CD4-positive, CD25-positive, alpha-beta regulatory T cell (primary cell): ENCODE results near the gene HIPK4. TPM values are rescaled to one million over a fixed set of nuclear protein-coding genes. Genes with fewer than 3 reads are reported as not detected.

Experiments used
- ATAC-seq, 2 donors: fragments of 150-1000 bp; cut with Tn5 transposase; one replicate each; pipeline ENCODE4 v1.10.0; 2021; ENCODE audit warnings: low read depth in 2 of 2, moderate number of reproducible peaks in 2 of 2, moderate library complexity in 1 of 2
- DNase-seq, 3 donors: peaks; one replicate each; pipeline versions ENCODE4 v3.0.0 to v3.0.0-alpha.2; 2012 to 2022; ENCODE audit warnings: mixed read lengths in 1 of 3
- H3K27ac ChIP-seq: one replicate; pipeline ENCODE4 v1.7.0; 2013; ENCODE audit warnings: mild to moderate bottlenecking, low read length; ENCODE audit not compliant: insufficient read depth, poor library complexity, severe bottlenecking
- H3K27me3 ChIP-seq: one replicate; pipeline ENCODE4 v1.7.0; 2013; ENCODE audit warnings: low read length; ENCODE audit not compliant: control insufficient read depth, insufficient read depth
- H3K36me3 ChIP-seq: one replicate; pipeline ENCODE4 v1.7.0; 2013; ENCODE audit warnings: mild to moderate bottlenecking, low read length, moderate library complexity; ENCODE audit not compliant: control insufficient read depth, insufficient read depth
- H3K4me1 ChIP-seq: 2 replicates; pipeline ENCODE4 v1.7.0; 2013; ENCODE audit warnings: mild to moderate bottlenecking, low read length; ENCODE audit not compliant: insufficient read depth, control insufficient read depth, poor library complexity, severe bottlenecking
- H3K4me3 ChIP-seq: one replicate; pipeline ENCODE4 v1.7.0; 2013; ENCODE audit warnings: low read depth, mild to moderate bottlenecking, low read length, moderate library complexity
- H3K9me3 ChIP-seq, 2 experiments: 1 replicate in 1 of 2; 2 replicates in 1 of 2; pipeline ENCODE4 v1.7.0; 2013; ENCODE audit warnings: low read length in 2 of 2, mild to moderate bottlenecking in 1 of 2, moderate library complexity in 1 of 2; ENCODE audit not compliant: control insufficient read depth in 2 of 2
- H3K27ac Mint-ChIP-seq, 3 donors: one replicate each; pipeline ENCODE4 v1.8.0; 2020 to 2022; ENCODE audit warnings: mild to moderate bottlenecking in 3 of 3, mixed read lengths in 3 of 3, moderate library complexity in 2 of 3
- H3K27me3 Mint-ChIP-seq: one replicate; pipeline ENCODE4 v1.8.0; 2022; ENCODE audit warnings: mild to moderate bottlenecking, mixed read lengths
- H3K36me3 Mint-ChIP-seq: one replicate; pipeline ENCODE4 v1.8.0; 2020; ENCODE audit warnings: mixed read lengths
- H3K4me1 Mint-ChIP-seq, 4 donors: one replicate each; pipeline ENCODE4 v1.8.0; 2020 to 2022; ENCODE audit warnings: mixed read lengths in 4 of 4, mild to moderate bottlenecking in 1 of 4
- H3K4me3 Mint-ChIP-seq, 4 donors: one replicate each; pipeline ENCODE4 v1.8.0; 2020 to 2022; ENCODE audit warnings: mild to moderate bottlenecking in 4 of 4, mixed read lengths in 4 of 4, moderate library complexity in 3 of 4
- H3K9me3 Mint-ChIP-seq, 7 donors: one replicate each; pipeline ENCODE4 v1.8.0; 2020 to 2022; ENCODE audit warnings: mixed read lengths in 7 of 7, mild to moderate bottlenecking in 3 of 7, moderate library complexity in 2 of 7
- polyA plus RNA-seq, 4 donors: library from polyadenylated mRNA; unstranded; fragments of 300-500 nt; fragmentation: Illumina TruSeq; gene quantifications; one replicate each; pipeline ENCODE4 v1.2.3, GENCODE V29; 2021
- total RNA-seq: library from RNA; stranded (reverse); gene quantifications from one replicate; pipeline ENCODE4 v1.2.3, GENCODE V29; 2022

Gene HIPK4
- total and polyA plus RNA-seq, 5 donors from 2014 or later = not detected

GRCh38 chr19:40357640-40358039, 32.3 kb downstream of the HIPK4 start:
- ATAC-seq = no peak
- no peak overlapping the region for H3K27ac ChIP-seq
- no peak for DNase-seq
- Mint-ChIP-seq H3K4me1 (peaks cover 0 to 17% (median 10%) of the 10 kb centered on the region in 4 donors), H3K27me3 (no peaks in the 10 kb centered on the region), H3K36me3 (peaks cover 16% of the 10 kb centered on the region), H3K9me3 (no peaks in the 10 kb centered on the region), H3K4me3 (no peak overlapping the region), H3K27ac (no peak overlapping the region)
- no peaks in the 10 kb centered on the region for H3K9me3 ChIP-seq
- no peaks in the 10 kb centered on the region for H3K27me3 ChIP-seq
- H3K4me1 ChIP-seq = no peaks in the 10 kb centered on the region
- H3K36me3 ChIP-seq = no peaks in the 10 kb centered on the region
- no peak overlapping the region for H3K4me3 ChIP-seq

- ATAC-seq (no peak), DNase-seq (no peak)
- H3K4me1 Mint-ChIP-seq = peaks cover 0 to 17% (median 8%) of the 10 kb centered on the region in 4 donors
- H3K27me3 Mint-ChIP-seq = no peaks in the 10 kb centered on the region
- Histone ChIP-seq H3K27ac (no peak overlapping the region), H3K36me3 (no peaks in the 10 kb centered on the region), H3K4me1 (no peaks in the 10 kb centered on the region), H3K4me3 (no peak overlapping the region), H3K27me3 (no peaks in the 10 kb centered on the region), H3K9me3 (no peaks in the 10 kb centered on the region)
- peaks cover 16% of the 10 kb centered on the region for H3K36me3 Mint-ChIP-seq
- H3K4me3 Mint-ChIP-seq = peak overlapping the region in 1 of 4 donors; percentile 26
- H3K9me3 Mint-ChIP-seq = no peaks in the 10 kb centered on the region
- H3K27ac Mint-ChIP-seq = peak overlapping the region in 2 of 3 donors; percentile 9 to 33
Measured at GRCh38 chr19:40356681-40357595, 33.0 kb downstream of the HIPK4 start.

- no peak for ATAC-seq
- peak overlapping the region in 2 of 3 donors; percentile 9 to 67 for H3K27ac Mint-ChIP-seq
- no peaks in the 10 kb centered on the region for H3K9me3 Mint-ChIP-seq
- H3K27me3 Mint-ChIP-seq = no peaks in the 10 kb centered on the region
- no peaks in the 10 kb centered on the region for H3K27me3 ChIP-seq
- DNase-seq = no peak
- H3K36me3 Mint-ChIP-seq = peaks cover 17% of the 10 kb centered on the region
- no peak overlapping the region for H3K4me3 ChIP-seq
- H3K4me1 Mint-ChIP-seq = peaks cover 0 to 19% (median 9%) of the 10 kb centered on the region in 4 donors
- H3K4me3 Mint-ChIP-seq = peak overlapping the region in 1 of 4 donors; percentile 26
- H3K9me3 ChIP-seq = no peaks in the 10 kb centered on the region
- H3K36me3 ChIP-seq = no peaks in the 10 kb centered on the region
- H3K27ac ChIP-seq = no peak overlapping the region
- no peaks in the 10 kb centered on the region for H3K4me1 ChIP-seq
Measured at GRCh38 chr19:40355975-40356680, 33.9 kb downstream of the HIPK4 start.

- peak in 2 of 3 donors; percentile 9 to 47 for DNase-seq
- no peaks in the 10 kb centered on the region for H3K9me3 Mint-ChIP-seq
- no peak for ATAC-seq
- peaks cover 6% of the 10 kb centered on the region for H3K36me3 Mint-ChIP-seq
- Histone ChIP-seq H3K27me3 (no peaks in the 10 kb centered on the region), H3K4me1 (peaks cover 20% of the 10 kb centered on the region), H3K27ac (peak overlapping the region; percentile 82), H3K36me3 (no peaks in the 10 kb centered on the region), H3K4me3 (peak overlapping the region; percentile 97), H3K9me3 (no peaks in the 10 kb centered on the region)
- H3K4me1 Mint-ChIP-seq = peaks cover 6 to 47% (median 23%) of the 10 kb centered on the region in 4 donors
- peak overlapping the region; percentile 94 to 99 (median 95) for H3K4me3 Mint-ChIP-seq
- no peaks in the 10 kb centered on the region for H3K27me3 Mint-ChIP-seq
- H3K27ac Mint-ChIP-seq = peak overlapping the region in 2 of 3 donors; percentile 92 to 94
Measured at GRCh38 chr19:40348961-40349507, 40.9 kb downstream of the HIPK4 start.

- no peaks in the 10 kb centered on the region for H3K27me3 Mint-ChIP-seq
- H3K4me1 Mint-ChIP-seq = peaks cover 6 to 51% (median 26%) of the 10 kb centered on the region in 4 donors
- Histone ChIP-seq H3K27ac (peak within 1 kb of the TSS; percentile 82), H3K4me1 (peaks cover 20% of the 10 kb centered on the region), H3K9me3 (no peaks in the 10 kb centered on the region), H3K4me3 (peak within 1 kb of the TSS; percentile 97), H3K36me3 (no peaks in the 10 kb centered on the region), H3K27me3 (no peaks in the 10 kb centered on the region)
- DNase-seq = peak; percentile 97 to 100 (median 98)
- peak; percentile 97 to 98 for ATAC-seq
- peak within 1 kb of the TSS; percentile 84 to 94 (median 92) for H3K27ac Mint-ChIP-seq
- H3K4me3 Mint-ChIP-seq = peak within 1 kb of the TSS; percentile 94 to 99 (median 95)
- H3K36me3 Mint-ChIP-seq = peaks cover 6% of the 10 kb centered on the region
- no peaks in the 10 kb centered on the region for H3K9me3 Mint-ChIP-seq
Measured at GRCh38 chr19:40348125-40348913, 41.7 kb downstream of the HIPK4 start, which contains the start of the genes C19orf47 and PLD3. TSS of gene C19orf47 (minus strand) at chr19:40348397. CDS start at chr19:40341857, 6,540 bp downstream. TSS of gene PLD3 (plus strand) at chr19:40348695. CDS start at chr19:40366484, 17,789 bp downstream.

- ATAC-seq (no peak), DNase-seq (no peak)
- Histone ChIP-seq H3K36me3 (peaks cover 10% of the 10 kb centered on the region), H3K9me3 (no peaks in the 10 kb centered on the region), H3K4me3 (no peak overlapping the region), H3K27ac (no peak overlapping the region), H3K27me3 (no peaks in the 10 kb centered on the region), H3K4me1 (peaks cover 18% of the 10 kb centered on the region)
- H3K27me3 Mint-ChIP-seq = no peaks in the 10 kb centered on the region
- H3K27ac Mint-ChIP-seq = no peak overlapping the region
- H3K9me3 Mint-ChIP-seq = no peaks in the 10 kb centered on the region
- peaks cover 6 to 52% (median 29%) of the 10 kb centered on the region in 4 donors for H3K4me1 Mint-ChIP-seq
- H3K36me3 Mint-ChIP-seq = peaks cover 16% of the 10 kb centered on the region
- peak overlapping the region in 2 of 4 donors; percentile 5 to 54 for H3K4me3 Mint-ChIP-seq
Measured at GRCh38 chr19:40344422-40344821, 45.6 kb downstream of the HIPK4 start.
